Activated naive CD8-positive, alpha-beta T cell treated with anti-CD3 and anti-CD28 coated beads, Interleukin-2, amount 50 U/mL, for 24 hours (primary cell): ENCODE data around the gene APIP.

Experiments
- ATAC-seq: fragments of 150-1000 bp; cut with Tn5 transposase; one replicate; pipeline ENCODE4 v1.10.0; 2021
- DNase-seq: peaks from one replicate; pipeline ENCODE4 v3.0.0; 2021
- H3K27ac Mint-ChIP-seq: one replicate; pipeline ENCODE4 v1.8.0; 2021; ENCODE audit warnings: mild to moderate bottlenecking, mixed read lengths
- H3K27me3 Mint-ChIP-seq: one replicate; pipeline ENCODE4 v1.8.0; 2021; ENCODE audit warnings: mixed read lengths
- H3K36me3 Mint-ChIP-seq: one replicate; pipeline ENCODE4 v1.8.0; 2021; ENCODE audit warnings: low read depth, mixed read lengths
- H3K4me1 Mint-ChIP-seq: one replicate; pipeline ENCODE4 v1.8.0; 2021; ENCODE audit warnings: mixed read lengths
- H3K4me3 Mint-ChIP-seq: one replicate; pipeline ENCODE4 v1.8.0; 2021; ENCODE audit warnings: mild to moderate bottlenecking, moderate library complexity, mixed read lengths
- H3K9me3 Mint-ChIP-seq: one replicate; pipeline ENCODE4 v1.8.0; 2021; ENCODE audit warnings: mixed read lengths

APIP gene

DNA sequence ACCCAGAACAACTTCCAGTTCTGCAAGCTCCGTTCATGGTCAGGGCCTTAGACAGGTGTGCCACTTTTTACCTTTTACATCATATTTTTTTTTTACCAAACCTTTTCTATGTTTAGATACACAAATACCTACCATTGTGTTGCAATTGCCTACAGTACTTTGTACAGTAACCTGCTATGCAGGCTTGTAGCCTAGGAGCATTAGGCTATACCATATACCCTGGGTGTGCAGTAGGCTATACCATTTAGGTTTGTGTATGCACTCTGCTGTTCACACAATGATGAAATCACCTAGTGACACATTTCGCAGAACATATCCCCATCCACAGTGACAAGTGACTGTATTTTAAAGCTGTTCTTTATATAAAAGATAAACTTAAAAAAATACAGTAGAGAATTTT, 29.6 kb downstream of the APIP start:
- Mint-ChIP-seq H3K9me3 (no peaks in the 10 kb centered on the region), H3K27ac (no peak overlapping the region), H3K27me3 (no peaks in the 10 kb centered on the region), H3K4me1 (no peaks in the 10 kb centered on the region), H3K4me3 (no peak overlapping the region), H3K36me3 (peaks cover 24% of the 10 kb centered on the region)
- DNase-seq = no peak
- no peak for ATAC-seq

DNA sequence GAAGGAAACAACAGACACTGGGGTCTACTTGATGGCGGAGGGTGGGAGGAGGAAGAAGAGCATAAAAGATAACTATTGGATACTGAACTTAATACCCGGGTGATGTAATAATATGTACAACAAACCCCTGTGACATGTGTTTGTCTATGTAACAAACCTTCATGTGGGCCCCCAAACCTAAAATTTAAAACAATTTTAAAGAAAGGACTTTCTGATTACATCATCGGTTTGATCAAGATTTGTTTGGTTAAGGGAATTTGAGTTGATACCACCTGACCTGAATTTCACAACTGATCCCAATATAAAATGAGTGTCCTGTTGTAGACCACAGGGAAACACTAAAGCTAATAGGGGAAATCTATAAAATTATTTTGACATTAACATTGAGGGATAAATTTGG, 34.3 kb downstream of the APIP start:
- Mint-ChIP-seq H3K9me3 (no peaks in the 10 kb centered on the region), H3K27me3 (no peaks in the 10 kb centered on the region), H3K4me3 (no peak overlapping the region), H3K36me3 (peaks cover 18% of the 10 kb centered on the region), H3K27ac (no peak overlapping the region), H3K4me1 (no peaks in the 10 kb centered on the region)
- DNase-seq (no peak), ATAC-seq (no peak)

DNA sequence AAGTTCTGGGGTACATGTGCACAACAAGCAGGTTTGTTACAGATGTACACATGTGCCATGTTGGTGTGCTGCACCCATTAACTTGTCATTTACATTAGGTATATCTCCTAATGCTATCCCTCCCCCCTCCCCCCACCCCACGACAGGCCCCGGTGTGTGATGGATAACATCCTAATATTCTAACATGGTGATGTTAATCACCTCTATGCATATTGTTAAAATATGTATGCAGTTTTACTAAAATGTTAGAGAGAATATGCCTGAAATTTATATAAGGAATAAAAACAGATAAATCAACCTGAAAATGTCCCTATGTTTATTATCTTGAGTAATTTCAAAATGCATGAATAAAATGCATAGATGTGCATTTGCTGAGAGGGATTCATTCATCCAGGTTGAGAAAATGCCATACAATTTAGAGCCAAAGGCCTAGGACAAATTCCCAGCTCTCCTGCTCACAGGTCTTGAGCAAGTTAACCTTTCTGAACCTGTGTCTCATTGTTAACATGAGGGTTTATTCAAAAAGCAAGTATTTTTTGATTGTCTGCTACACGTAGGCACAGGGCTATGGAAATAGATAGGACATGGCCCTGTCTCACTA, 38.7 kb downstream of the APIP start:
- Mint-ChIP-seq H3K4me1 (no peaks in the 10 kb centered on the region), H3K4me3 (no peak overlapping the region), H3K27ac (no peak overlapping the region), H3K27me3 (no peaks in the 10 kb centered on the region), H3K9me3 (no peaks in the 10 kb centered on the region), H3K36me3 (peaks cover 11% of the 10 kb centered on the region)
- DNase-seq (no peak), ATAC-seq (no peak)

DNA sequence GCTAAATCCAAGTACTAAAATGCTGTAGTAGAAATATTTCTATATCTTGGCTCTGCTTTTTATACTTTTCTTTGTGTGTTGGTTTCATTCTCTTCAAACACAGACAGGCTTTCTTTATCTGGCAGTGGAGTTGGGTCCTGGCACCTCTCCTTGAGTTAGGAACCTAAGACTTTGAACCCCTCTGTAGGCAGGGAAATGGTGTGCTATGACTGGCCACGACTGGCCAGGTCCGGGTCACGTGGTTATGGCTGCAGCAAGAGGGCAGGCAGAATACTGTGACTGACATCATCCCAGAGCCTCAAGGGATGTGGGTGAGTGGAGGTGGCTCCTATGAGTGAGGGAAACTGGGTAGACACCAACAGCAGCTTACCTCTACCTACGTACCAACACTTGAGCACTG, 42.0 kb downstream of the APIP start:
- Mint-ChIP-seq H3K4me1 (no peaks in the 10 kb centered on the region), H3K27me3 (no peaks in the 10 kb centered on the region)
- no peak for ATAC-seq

DNA sequence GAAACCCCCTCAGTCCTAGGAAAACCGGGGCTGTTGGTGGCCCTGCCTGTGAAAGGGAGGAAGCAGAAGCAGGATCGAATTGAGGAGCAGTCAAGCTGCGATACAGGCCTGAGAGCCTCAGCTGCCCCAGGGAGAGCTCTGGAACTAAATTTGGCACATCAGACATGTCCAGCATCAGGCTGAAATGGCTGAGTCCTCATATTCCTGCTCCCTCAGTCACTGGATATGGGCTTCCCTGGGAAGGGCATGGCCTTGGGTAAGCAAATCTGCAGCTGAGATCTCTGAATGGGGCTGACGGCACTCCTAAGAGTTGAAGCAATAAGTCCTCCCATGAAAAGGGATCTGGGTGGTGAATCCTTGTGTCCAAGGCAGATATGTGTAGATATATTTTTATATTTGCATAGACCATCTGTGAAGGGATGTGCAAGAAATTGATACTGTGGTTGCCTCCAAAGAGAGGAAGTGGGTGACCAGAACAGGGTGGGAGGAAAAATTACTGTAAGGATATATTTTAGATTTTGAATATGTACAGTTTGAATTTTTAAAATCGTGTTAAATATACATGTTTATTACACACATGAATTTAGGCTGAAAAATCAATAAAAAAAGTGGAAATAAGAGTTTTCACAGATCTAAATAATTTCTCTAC, 45.5 kb downstream of the APIP start:
- no peak for ATAC-seq
- no peak overlapping the region for H3K4me3 Mint-ChIP-seq
- H3K36me3 Mint-ChIP-seq = peaks cover 4% of the 10 kb centered on the region
- no peak overlapping the region for H3K27ac Mint-ChIP-seq
- no peaks in the 10 kb centered on the region for H3K27me3 Mint-ChIP-seq
- H3K4me1 Mint-ChIP-seq = no peaks in the 10 kb centered on the region
- no peak for DNase-seq
- no peaks in the 10 kb centered on the region for H3K9me3 Mint-ChIP-seq

More for the DNA sequence above, 42.0 kb downstream of the APIP start:
- no peaks in the 10 kb centered on the region for H3K9me3 Mint-ChIP-seq
- H3K36me3 Mint-ChIP-seq = peaks cover 4% of the 10 kb centered on the region
- no peak overlapping the region for H3K4me3 Mint-ChIP-seq
- H3K27ac Mint-ChIP-seq = no peak overlapping the region
- DNase-seq = no peak

DNA sequence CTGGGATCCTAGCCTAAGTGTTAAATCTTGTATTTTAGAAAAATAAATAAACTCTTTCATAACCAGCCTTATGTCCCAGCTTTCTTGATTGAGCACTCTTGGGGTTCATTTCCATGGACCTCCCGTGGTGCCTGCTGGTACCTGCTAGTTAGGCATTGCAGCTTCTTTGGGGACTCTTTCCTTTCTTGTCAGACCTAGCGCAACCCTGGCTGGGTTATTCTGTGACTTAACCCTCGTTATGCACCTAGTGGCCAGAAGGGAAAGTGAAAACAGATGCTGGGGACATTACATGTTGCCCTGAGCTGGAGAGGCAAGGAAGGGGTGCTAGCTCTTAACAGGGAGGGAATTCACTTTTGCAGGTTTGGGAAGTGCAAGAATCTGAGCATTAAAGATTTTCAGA, 46.8 kb downstream of the APIP start:
- Mint-ChIP-seq H3K27ac (no peak overlapping the region), H3K4me3 (no peak overlapping the region), H3K9me3 (no peaks in the 10 kb centered on the region), H3K27me3 (peaks cover under 1% of the 10 kb centered on the region), H3K36me3 (no peaks in the 10 kb centered on the region), H3K4me1 (no peaks in the 10 kb centered on the region)
- DNase-seq = no peak
- ATAC-seq = no peak

DNA sequence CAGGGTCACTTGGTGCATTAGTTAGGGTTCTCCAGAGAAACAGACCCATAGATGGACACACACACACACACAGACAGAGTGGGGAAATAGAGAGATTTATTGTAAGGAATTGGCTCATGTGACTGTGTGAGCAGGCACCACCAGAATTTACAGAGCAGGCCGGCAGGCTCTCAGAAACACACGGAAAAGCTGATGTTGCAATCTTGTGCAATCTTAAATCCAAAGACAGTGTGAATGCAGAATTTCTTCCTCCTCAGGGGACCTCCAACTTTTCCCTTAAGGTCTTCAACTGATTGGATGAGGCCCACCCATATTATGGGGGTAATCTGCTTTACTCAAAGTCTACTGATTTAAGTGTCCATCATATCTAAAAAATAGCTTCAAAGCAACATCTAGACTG, 49.8 kb downstream of the APIP start:
- Mint-ChIP-seq H3K4me3 (no peak overlapping the region), H3K36me3 (no peaks in the 10 kb centered on the region), H3K4me1 (no peaks in the 10 kb centered on the region), H3K27me3 (peaks cover 2% of the 10 kb centered on the region), H3K27ac (no peak overlapping the region), H3K9me3 (no peaks in the 10 kb centered on the region)
- DNase-seq = no peak
- no peak for ATAC-seq

DNA sequence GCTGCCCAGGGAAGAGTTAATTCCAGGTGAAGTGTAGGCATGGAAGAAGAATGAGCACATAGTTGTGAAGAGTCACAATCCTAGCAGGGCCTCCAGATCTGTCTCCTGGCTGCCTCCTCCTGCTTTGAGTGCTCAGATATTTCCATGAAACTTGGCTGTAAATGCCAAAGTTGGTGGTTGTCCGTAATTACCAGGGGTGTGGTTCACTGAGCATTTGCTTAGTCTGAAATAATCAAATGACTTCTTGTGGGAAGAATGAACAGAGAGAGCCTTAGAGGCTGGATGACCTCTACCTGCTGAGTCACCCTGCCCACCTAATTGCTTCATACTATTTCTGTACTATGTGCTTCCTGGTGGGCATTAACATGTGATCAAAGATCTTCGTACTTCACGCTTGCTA, 50.9 kb downstream of the APIP start:
- Mint-ChIP-seq H3K9me3 (no peaks in the 10 kb centered on the region), H3K4me1 (no peaks in the 10 kb centered on the region), H3K36me3 (no peaks in the 10 kb centered on the region), H3K27ac (no peak overlapping the region), H3K4me3 (no peak overlapping the region), H3K27me3 (peaks cover 2% of the 10 kb centered on the region)
- ATAC-seq = no peak
- no peak for DNase-seq

DNA sequence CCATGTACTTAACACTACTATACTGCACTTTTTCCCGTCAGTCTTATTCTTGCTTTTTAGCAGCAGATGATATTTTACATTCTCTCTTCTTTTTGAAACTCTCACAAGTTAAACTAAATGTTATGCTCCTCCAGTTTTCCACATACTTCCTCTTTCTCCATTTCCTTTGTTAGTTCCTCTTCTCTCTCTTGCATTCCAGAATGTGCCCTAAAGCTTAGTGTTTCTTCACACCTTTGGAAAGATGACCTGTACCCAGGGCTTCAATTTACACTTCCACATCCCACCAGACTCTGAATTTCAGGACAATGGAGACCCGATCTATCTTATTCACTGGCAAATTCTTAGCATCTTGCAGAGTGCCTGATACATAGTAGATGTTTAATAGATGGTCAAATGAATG, 51.8 kb downstream of the APIP start:
- Mint-ChIP-seq H3K4me3 (no peak overlapping the region), H3K4me1 (no peaks in the 10 kb centered on the region), H3K9me3 (no peaks in the 10 kb centered on the region), H3K27me3 (peaks cover 2% of the 10 kb centered on the region), H3K36me3 (no peaks in the 10 kb centered on the region), H3K27ac (no peak overlapping the region)
- no peak for DNase-seq
- ATAC-seq = no peak

DNA sequence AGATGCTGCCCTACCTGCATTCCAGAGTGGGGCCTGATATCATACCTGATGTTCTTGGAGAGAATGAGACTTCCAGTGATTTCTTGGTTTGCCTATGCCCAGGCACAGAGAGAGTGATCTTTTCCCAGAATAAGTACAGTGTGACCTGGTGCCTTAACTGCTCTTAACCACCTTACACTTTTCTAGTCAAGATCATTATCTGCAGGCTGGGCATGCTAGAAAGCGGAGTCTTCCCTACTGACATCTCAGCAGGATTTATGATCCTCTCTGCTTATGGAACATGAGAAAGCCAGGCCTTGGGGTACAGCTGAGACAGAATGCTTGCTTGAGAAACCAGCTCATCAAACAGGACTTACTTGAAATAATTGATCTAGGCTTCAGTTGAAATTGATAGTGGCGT, 53.1 kb downstream of the APIP start:
- H3K4me1 Mint-ChIP-seq = no peaks in the 10 kb centered on the region
- H3K36me3 Mint-ChIP-seq = no peaks in the 10 kb centered on the region
- no peak overlapping the region for H3K4me3 Mint-ChIP-seq
- no peak for ATAC-seq
- no peak for DNase-seq
- H3K27me3 Mint-ChIP-seq = peaks cover 2% of the 10 kb centered on the region
- H3K9me3 Mint-ChIP-seq = no peaks in the 10 kb centered on the region
- H3K27ac Mint-ChIP-seq = no peak overlapping the region

DNA sequence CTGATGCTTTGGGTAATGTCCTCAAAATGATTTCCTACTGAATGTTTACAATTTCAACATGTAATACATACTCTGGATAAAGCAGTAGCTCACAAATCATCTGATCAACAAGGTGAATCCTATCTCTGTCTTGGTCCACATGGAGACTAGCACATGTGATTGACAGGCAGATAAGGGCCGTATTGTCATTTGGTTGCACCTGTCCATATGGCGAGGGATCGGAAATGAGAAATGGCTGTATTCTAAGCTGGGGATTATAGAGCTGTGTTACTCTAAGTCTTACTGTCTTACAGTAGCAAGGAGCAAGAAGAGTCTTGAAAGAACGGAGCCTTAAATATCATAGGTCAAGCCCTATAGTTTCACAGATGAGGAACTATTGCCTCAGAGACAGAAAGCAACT, 55.7 kb downstream of the APIP start:
- Mint-ChIP-seq H3K27ac (no peak overlapping the region), H3K4me1 (no peaks in the 10 kb centered on the region), H3K27me3 (peaks cover 2% of the 10 kb centered on the region), H3K9me3 (no peaks in the 10 kb centered on the region), H3K4me3 (no peak overlapping the region), H3K36me3 (no peaks in the 10 kb centered on the region)
- no peak for DNase-seq
- ATAC-seq = no peak

DNA sequence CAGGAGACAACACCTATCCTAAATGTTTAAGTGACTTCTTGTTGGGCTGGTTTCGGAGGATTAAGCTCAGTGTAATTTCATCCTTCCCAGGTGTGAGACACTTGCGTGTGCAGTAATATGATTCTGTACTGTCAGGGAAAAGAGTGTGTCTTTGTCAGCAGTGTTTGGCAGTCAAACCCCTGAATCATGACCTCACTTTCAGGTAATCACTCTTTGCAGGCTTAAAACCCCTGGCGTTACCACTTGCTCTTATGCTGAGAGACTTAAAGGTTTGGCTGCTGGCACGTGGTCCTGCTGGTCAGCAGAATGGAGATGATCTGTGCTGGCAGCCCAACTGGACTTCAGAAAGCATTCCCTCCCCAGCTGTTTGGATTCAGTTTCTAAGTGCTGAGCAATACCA, 56.1 kb downstream of the APIP start:
- no peaks in the 10 kb centered on the region for H3K9me3 Mint-ChIP-seq
- DNase-seq (no peak), ATAC-seq (no peak)
- no peaks in the 10 kb centered on the region for H3K36me3 Mint-ChIP-seq
- H3K27me3 Mint-ChIP-seq = peaks cover 2% of the 10 kb centered on the region
- no peak overlapping the region for H3K27ac Mint-ChIP-seq
- no peak overlapping the region for H3K4me3 Mint-ChIP-seq
- no peaks in the 10 kb centered on the region for H3K4me1 Mint-ChIP-seq

DNA sequence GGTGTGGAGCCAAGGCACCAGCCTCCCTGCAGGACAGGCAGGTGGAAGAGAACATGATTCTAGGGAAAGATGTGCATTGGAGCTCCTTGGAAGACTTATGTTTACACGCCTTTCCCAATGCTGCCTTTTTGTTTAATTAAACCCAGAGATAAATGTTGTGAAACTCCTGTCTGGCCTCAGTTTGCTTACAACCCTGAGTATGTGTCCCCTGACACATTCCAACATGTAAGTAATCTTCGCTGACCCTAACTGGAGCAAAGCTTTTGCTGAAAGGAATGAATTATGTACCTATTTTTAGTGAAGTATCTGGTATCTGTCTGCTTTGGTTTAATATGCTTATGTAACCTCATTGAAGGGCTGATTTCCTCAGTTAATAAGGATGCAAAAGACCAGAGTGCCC, 56.7 kb downstream of the APIP start:
- ATAC-seq = no peak
- Mint-ChIP-seq H3K4me3 (no peak overlapping the region), H3K27ac (no peak overlapping the region), H3K36me3 (no peaks in the 10 kb centered on the region), H3K9me3 (no peaks in the 10 kb centered on the region), H3K4me1 (no peaks in the 10 kb centered on the region), H3K27me3 (peaks cover 2% of the 10 kb centered on the region)
- no peak for DNase-seq

DNA sequence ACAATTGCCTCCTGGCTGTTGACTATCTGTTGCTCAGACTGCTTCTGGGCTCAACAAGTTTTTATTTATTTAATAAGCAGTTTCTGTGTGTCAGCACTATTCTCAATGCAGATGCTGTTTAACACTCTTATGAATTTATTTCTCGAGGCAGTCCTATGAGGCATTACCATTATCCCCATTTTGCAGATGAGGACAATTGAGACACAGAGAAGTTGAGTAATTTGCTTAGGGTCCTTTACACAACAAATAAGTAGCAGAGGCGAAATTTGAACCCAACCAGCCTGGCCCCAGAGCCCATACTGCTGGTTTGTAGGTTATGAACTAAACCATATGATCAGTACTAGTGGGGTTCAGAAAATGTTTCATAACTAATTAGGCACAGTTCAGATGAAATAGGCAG, 58.7 kb downstream of the APIP start:
- Mint-ChIP-seq H3K4me3 (no peak overlapping the region), H3K36me3 (no peaks in the 10 kb centered on the region), H3K4me1 (no peaks in the 10 kb centered on the region), H3K27me3 (peaks cover 3% of the 10 kb centered on the region), H3K27ac (no peak overlapping the region), H3K9me3 (no peaks in the 10 kb centered on the region)
- DNase-seq (no peak), ATAC-seq (no peak)

DNA sequence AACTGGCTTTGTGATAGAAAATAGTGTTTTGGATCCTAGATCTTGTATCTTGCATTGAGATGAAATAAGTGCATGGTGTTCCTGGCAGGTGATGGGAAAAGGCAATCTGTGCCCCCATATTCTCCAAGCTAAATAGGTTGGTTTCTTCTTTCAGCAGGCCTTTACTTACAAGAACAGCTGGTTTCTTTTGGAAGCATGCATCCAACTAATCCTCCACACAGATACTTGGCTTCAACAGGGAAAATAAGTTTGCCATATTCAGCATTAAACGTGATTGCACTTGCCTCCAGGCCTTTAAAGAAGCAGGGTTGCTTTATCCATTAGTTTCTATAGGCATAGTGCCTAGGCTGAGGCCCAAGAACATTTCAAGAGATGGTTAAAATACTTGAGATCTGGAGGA, 59.9 kb downstream of the APIP start:
- Mint-ChIP-seq H3K36me3 (no peaks in the 10 kb centered on the region), H3K9me3 (no peaks in the 10 kb centered on the region), H3K27ac (no peak overlapping the region), H3K27me3 (peaks cover 5% of the 10 kb centered on the region), H3K4me3 (no peak overlapping the region), H3K4me1 (no peaks in the 10 kb centered on the region)
- DNase-seq (no peak), ATAC-seq (no peak)

DNA sequence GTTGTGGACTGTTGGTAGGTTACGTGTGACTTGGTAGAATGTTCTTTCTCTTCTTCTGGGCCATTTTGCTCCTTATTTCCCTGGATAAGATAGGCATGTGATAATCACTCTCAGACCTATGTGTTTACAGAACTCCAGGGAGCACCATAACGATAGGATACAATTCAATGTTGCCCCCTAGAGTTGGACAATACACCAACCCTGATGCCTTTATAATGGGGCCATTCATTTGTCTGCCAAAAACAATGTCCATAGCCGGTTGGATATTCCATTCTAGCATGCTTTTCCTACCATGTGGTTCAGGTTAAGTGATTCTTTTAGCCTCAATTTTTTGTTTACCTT, 60.5 kb downstream of the APIP start:
- ATAC-seq (no peak), DNase-seq (no peak)
- Mint-ChIP-seq H3K4me3 (no peak overlapping the region), H3K36me3 (no peaks in the 10 kb centered on the region), H3K4me1 (no peaks in the 10 kb centered on the region), H3K27ac (no peak overlapping the region), H3K27me3 (peaks cover 5% of the 10 kb centered on the region), H3K9me3 (no peaks in the 10 kb centered on the region)
